HuH-7.5 (cell line): ENCODE results near the gene KCTD7.
A peak's percentile ranks its signal among the peaks of the same experiment; 100 is the strongest.
"Not testable (repeated sequence)": the region's sequence is repeated elsewhere in the genome, so short reads cannot be mapped to it uniquely, and the experiment has no call there.

ENCODE experiments used
- DNase-seq: peaks from one replicate; pipeline ENCODE4 v3.0.0; 2011; ENCODE audit warnings: low spot score

The KCTD7 gene

DNA sequence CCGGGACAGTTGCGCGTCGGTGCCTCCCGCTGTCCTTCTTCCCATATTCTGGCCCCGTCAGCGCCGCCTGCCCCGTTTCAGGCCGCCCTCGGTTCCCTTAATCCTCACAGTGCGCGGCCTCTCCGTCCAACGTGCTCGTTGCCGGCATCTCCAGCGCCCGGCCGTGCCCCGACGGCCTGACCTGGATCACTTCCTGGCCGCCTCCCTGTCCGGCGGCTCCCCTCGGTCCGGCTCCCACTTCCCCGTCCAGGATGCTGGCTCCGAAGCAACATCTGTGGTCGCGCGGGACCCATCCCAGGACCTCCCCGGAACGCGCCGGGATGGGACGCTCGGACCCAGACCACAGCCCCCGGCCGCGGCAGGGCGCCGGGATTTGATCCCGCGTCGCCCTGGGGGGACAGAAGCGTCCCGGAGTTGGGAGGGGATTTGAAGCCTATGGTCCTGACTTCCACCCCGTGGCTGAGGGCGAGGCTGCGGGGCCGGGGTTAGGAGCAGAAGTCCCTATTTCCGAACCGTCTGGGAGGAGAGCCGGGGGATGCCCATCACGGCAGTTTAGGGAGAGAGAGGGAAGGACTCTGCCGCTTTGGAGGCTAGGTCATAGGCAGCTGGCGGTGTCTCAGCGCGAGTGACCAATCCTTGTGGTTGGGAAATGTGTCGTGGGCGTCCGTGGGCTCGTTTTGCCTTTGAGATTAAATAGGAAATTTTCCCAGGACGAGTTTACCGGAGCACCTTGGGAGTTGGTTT, 53.8 kb downstream of the KCTD7 start:
- DNase-seq = peak; percentile 34

GRCh38 chr7:66683094-66683769, 54.6 kb downstream of the KCTD7 start:
- not testable (repeated sequence) for DNase-seq

- DNase-seq = no peak
Measured at GRCh38 chr7:66683770-66684123, 55.1 kb downstream of the KCTD7 start.

- not testable (repeated sequence) for DNase-seq
Measured at GRCh38 chr7:66685663-66686062, 57.0 kb downstream of the KCTD7 start.

DNA sequence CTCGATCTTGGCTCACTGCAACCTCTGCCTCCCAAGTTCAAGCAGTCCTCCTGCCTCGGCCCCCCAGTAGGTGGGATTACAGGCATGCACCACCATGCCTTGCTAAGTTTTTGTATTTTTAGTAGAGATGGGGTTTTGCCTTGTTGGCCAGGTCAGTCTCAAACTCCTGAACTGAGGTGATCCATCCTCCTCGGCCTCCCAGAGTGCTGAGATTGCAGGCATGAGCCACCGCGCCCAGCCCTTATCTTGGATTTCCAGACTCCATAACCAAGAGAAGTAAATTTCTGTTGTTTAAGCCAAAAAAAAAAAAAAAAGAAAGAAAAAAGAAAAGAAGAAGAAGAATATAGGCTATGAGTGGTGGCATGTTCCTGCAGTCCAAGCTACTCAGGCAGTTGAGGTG, 58.5 kb downstream of the KCTD7 start:
- DNase-seq = no peak

DNA sequence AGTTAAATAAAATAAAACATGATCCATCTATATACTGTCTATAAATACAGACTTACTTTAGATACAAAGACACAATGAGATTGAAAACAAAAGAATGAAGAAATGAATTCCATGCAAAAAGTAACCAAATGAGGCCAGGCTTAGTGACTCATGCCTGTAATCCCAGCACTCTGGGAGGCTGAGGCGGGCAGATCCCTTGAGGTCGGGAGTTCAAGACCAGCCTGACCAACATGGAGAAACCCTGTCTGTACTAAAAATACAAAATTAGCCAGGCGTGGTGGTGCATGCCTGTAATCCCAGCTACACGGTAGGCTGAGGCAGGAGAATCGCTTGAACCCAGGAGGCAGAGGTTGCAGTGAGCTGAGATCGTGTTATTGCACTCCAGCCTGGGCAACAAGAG, 59.0 kb downstream of the KCTD7 start:
- DNase-seq = not testable (repeated sequence)

GRCh38 chr7:66689081-66689480, 60.4 kb downstream of the KCTD7 start:
- no peak for DNase-seq

DNA sequence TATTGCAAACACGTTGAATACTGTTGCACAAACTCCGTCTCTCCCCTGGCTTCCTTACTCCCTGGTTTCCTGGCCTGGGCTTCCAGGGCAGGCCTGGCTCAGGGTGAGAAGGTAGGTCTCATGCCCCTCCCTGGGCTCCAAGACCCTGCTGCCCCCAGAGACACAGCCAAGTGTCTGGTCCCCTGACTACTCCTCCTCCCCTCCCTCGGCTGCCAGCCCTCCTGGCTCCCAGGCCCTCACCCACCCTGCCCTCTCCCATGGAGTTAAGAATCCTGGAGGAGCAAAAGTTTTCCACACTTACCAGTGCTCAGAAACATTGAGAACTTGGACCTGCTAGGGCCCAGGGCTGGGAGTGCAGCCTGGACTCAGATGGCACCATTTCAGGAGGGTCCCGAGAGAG, 64.7 kb downstream of the KCTD7 start:
- no peak for DNase-seq
